SJCRH30 (cell line): ENCODE data around the gene SLC37A2. TPM values are rescaled to one million over a fixed set of nuclear protein-coding genes. Genes with fewer than 3 reads are reported as not detected.

ENCODE experiments used
- DNase-seq, 2 experiments: peaks; one replicate each; pipeline ENCODE4 v3.0.0-alpha.2; 2015 to 2020
- H3K27ac ChIP-seq: fragments of 250-450 bp; sonication (Bioruptor Pico); 2 replicates; pipeline ENCODE4 v1.5.1; 2020; ENCODE audit warnings: mild to moderate bottlenecking, moderate library complexity
- H3K27me3 ChIP-seq: fragments of 250-450 bp; sonication (Bioruptor Pico); 2 replicates; pipeline ENCODE4 v1.5.1; 2020; ENCODE audit warnings: mild to moderate bottlenecking, moderate library complexity
- H3K36me3 ChIP-seq: fragments of 250-450 bp; sonication (Bioruptor Pico); 2 replicates; pipeline ENCODE4 v1.5.1; 2020; ENCODE audit warnings: mild to moderate bottlenecking, moderate library complexity
- H3K4me1 ChIP-seq: fragments of 250-450 bp; sonication (Bioruptor Pico); 2 replicates; pipeline ENCODE4 v1.5.1; 2020; ENCODE audit warnings: mild to moderate bottlenecking, moderate library complexity
- H3K4me3 ChIP-seq: fragments of 250-450 bp; sonication (Bioruptor Pico); 2 replicates; pipeline ENCODE4 v1.5.1; 2020; ENCODE audit warnings: mild to moderate bottlenecking, moderate library complexity
- H3K9me3 ChIP-seq: fragments of 250-450 bp; sonication (Bioruptor Pico); replicated peaks from 2 replicates; pipeline ENCODE4 v1.5.1; 2020; ENCODE audit warnings: mild to moderate bottlenecking, moderate library complexity
- total RNA-seq: library from RNA; depleted of rRNA; stranded (reverse); fragments of >200 nt; shearing (Covaris generic); gene quantifications from 2 replicates; pipeline ENCODE4 v1.2.3, GENCODE V29; 2014; rRNA removed

SLC37A2 gene
- total RNA-seq, 1 experiment from 2014 or later: 4.0 TPM

- H3K4me3 ChIP-seq: no peak overlapping the region
- H3K9me3 ChIP-seq: 0 out of 2 replicates have a peak, but pooled peaks cover 2% of the 10 kb centered on the region
- no peaks in the 10 kb centered on the region for H3K36me3 ChIP-seq
- no peak for DNase-seq
- no peaks in the 10 kb centered on the region for H3K27me3 ChIP-seq
- H3K27ac ChIP-seq: peak overlapping the region; percentile 37; the same call in 1 of the 2 replicates
- H3K4me1 ChIP-seq: peaks cover 30% of the 10 kb centered on the region
Measured at GRCh38 chr11:125129316-125129993, 66.3 kb downstream of the SLC37A2 start.

- no peak for DNase-seq
- no peaks in the 10 kb centered on the region for H3K27me3 ChIP-seq
Measured at GRCh38 chr11:125132071-125132470, 69.0 kb downstream of the SLC37A2 start.

GRCh38 chr11:125132596-125132995 is 69.5 kb downstream of the SLC37A2 start:
- H3K27me3 ChIP-seq: no peaks in the 10 kb centered on the region
- no peak for DNase-seq
- 0 out of 2 replicates have a peak overlapping the region, but pooled peaks have one; percentile 14 for H3K27ac ChIP-seq
- 0 out of 2 replicates have a peak, but pooled peaks cover 2% of the 10 kb centered on the region for H3K9me3 ChIP-seq
- H3K36me3 ChIP-seq: no peaks in the 10 kb centered on the region
- H3K4me1 ChIP-seq: peaks cover 29% of the 10 kb centered on the region
- no peak overlapping the region for H3K4me3 ChIP-seq

More at GRCh38 chr11:125132071-125132470, 69.0 kb downstream of the SLC37A2 start:
- Histone ChIP-seq H3K36me3 (no peaks in the 10 kb centered on the region), H3K9me3 (0 out of 2 replicates have a peak, but pooled peaks cover 2% of the 10 kb centered on the region), H3K27ac (peak overlapping the region; percentile 14; the same call in 1 of the 2 replicates), H3K4me3 (no peak overlapping the region), H3K4me1 (peaks cover 29% of the 10 kb centered on the region)

- 0 out of 2 replicates have a peak, but pooled peaks cover 2% of the 10 kb centered on the region for H3K9me3 ChIP-seq
- no peak overlapping the region for H3K27ac ChIP-seq
- peaks cover 31% of the 10 kb centered on the region for H3K4me1 ChIP-seq
- H3K4me3 ChIP-seq: no peak overlapping the region
- H3K27me3 ChIP-seq: no peaks in the 10 kb centered on the region
- H3K36me3 ChIP-seq: no peaks in the 10 kb centered on the region
- no peak for DNase-seq
Measured at GRCh38 chr11:125136001-125136400, 72.9 kb downstream of the SLC37A2 start.

- Histone ChIP-seq H3K27me3 (no peaks in the 10 kb centered on the region), H3K27ac (no peak overlapping the region), H3K9me3 (no peaks in the 10 kb centered on the region), H3K4me1 (peaks cover 24% of the 10 kb centered on the region), H3K36me3 (no peaks in the 10 kb centered on the region), H3K4me3 (no peak overlapping the region)
- DNase-seq: no peak
Measured at GRCh38 chr11:125138966-125139365, 75.9 kb downstream of the SLC37A2 start.

- DNase-seq: no peak
- Histone ChIP-seq H3K27ac (no peak overlapping the region), H3K27me3 (no peaks in the 10 kb centered on the region), H3K36me3 (no peaks in the 10 kb centered on the region), H3K4me1 (peaks cover 24% of the 10 kb centered on the region), H3K9me3 (no peaks in the 10 kb centered on the region), H3K4me3 (no peak overlapping the region)
Measured at GRCh38 chr11:125139778-125140177, 76.7 kb downstream of the SLC37A2 start.

Other genes with a start within 250 kb of the SLC37A2 start
- gene ROBO3, start 197.9 kb upstream of the SLC37A2 start, total RNA-seq: 5.1 and 7.0 TPM in 2 replicates
- gene ROBO4, start 165.4 kb upstream of the SLC37A2 start, total RNA-seq: 0.10 and 0.22 TPM in 2 replicates
- gene HEPN1, start 144.1 kb upstream of the SLC37A2 start, total RNA-seq: not detected in 2 replicates
- gene HEPACAM, start 127.3 kb upstream of the SLC37A2 start, total RNA-seq: 0.05 TPM in 1 of 2 replicates, not detected in the other
- 10.2 and 11.5 TPM in 2 replicates for gene CCDC15, start 109.1 kb upstream of the SLC37A2 start, total RNA-seq
- gene TMEM218, start 48.3 kb downstream of the SLC37A2 start, total RNA-seq: 19.1 and 22.0 TPM in 2 replicates
- gene PKNOX2, start 101.4 kb downstream of the SLC37A2 start, total RNA-seq: 13.1 and 15.1 TPM in 2 replicates